ENCODE results near the gene CTU2.
A peak's percentile ranks its signal among the peaks of the same experiment; 100 is the strongest.

The CTU2 gene

DNA sequence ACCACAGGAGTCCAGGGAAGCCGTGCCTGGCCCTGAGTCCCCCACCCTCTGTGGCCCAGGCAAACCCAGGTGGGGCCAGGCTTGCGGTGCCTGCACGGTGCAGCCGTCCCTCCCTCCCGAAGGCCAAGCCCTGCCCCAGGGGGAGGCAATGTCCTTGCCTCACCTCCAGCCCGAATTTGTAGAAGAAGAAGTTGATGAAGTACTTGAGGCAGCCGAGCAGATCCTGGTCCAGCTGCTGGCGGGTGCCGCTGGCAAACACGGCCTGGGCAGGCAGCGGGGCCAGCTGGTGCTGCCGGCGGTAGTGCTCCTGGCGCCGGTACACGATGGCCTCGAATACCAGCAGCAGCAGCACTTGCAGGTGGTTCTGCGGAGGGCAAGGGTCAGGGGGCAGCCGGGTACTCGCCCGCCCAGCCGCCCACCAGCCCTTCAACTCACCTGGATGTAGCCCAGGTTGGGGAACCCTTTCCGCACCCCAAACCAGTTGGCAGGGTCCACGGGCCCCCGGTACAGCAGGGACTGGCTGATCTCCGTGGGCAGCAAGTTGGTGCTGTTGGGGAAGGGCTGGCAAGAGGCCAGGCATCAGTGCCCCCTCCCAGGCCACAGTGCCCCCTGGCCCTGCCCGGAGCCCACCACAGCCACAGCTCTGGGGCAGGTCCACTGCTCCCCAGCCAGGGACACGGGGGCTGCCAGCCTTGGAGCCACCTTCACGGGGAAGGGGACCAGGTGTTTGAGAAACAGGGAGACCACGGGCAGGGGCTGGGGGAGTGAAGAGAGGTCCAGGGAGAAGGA, 26.1 kb downstream of the CTU2 start:
- DNase-seq, result no peak

- no peak for DNase-seq
Measured at GRCh38 chr16:88732961-88733294, 26.6 kb downstream of the CTU2 start.

DNA sequence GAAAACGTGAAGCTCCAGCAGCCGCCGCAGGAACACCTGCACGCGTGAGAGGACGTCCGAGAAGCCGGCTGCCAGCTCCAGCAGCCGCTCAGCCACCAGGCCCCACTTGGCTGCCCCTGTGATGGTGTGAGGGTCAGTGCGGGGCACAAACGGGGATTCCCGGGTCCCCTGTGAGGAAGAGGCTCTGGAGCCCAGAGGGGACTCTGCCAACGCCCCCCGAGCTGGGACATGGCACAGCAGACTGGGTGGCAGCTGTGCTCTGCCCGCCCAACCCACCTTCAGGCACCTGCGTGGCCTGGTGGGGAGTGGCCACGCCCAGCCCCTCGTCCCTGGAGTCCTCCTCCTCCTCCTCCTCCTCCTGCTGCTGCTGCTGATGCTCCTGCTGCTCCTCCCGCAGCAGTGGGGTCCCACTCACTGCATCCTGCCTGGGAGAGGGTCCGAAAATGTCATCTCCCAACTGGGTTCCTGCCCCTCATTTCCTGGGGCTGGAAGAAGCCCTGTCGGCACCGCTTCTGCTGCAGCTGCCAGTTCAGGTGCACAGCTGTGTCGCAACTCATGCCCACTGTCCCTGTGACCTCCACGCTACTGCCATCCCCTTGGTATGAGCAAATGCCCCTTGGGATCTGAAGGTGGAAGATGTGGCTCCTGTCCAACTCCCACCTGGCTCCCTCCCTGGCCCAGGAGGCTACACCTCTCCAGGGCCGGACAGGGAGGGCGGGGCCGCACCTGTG, 27.5 kb downstream of the CTU2 start:
- DNase-seq, result no peak

DNA sequence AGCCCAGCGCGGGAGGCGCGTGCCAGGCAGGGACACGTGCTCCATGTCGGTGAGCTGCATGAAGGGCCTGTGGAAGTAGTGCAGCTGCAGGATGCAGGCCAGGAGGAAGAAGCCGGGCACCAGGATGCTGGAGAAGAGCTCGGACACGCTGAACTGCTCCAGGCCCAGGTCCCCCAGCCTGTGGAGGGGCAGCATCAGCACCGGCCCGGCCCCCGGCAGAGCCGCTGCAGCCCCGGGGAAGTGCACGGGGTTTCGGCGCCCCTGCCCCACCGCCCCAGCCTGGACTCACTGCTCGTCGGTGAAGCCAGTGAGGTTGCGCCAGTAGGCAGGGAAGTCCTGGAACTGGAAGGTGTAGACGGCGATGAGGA, 28.0 kb downstream of the CTU2 start:
- no peak for DNase-seq

GRCh38 chr16:88735121-88735520, 28.8 kb downstream of the CTU2 start:
- DNase-seq, result no peak

- DNase-seq, result no peak
Measured at GRCh38 chr16:88735616-88736015, 29.3 kb downstream of the CTU2 start.

GRCh38 chr16:88736088-88736487, 29.8 kb downstream of the CTU2 start:
- no peak for DNase-seq

GRCh38 chr16:88736496-88736895, 30.2 kb downstream of the CTU2 start:
- no peak for DNase-seq

DNA sequence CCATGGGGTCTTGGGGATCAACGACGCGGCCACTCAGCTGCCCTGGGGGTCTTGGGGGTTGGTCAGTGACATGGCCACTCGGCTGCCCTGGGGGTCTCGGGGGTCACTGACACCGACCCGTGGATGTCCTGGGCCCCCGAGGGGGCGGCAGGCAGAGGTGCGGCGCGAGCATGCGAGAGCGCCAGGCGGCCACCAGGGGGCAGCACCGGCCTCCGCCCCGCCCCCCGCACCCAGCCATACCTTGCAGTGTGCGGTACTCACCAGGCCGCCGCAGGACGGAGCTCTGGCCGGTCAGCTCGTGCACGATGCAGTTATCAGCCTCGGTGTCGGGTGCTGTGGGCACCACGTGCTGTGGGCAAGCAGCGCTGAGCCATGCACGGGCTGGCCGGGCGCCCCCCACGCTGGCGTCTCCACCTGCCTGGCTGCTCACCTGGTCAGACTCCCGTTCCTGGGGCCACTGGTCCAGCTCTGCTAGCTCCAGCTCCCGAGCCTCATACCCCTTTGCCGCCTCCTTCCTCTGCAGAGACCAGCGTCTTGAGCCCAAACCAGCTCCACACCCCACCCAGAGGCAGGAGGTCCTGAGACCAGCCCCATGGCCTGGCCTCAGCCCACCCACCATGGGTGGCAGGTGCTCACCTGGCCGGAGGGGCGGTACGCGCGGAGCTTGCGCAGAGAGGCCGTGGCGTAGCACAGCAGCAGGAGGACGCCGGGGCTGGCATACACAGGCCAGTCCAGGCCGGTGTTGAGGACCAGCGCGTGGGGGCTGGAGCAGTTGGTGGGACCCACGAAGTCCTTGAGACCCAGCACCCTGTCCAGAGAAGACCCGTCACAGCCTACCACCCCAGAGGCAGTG, 31.2 kb downstream of the CTU2 start:
- DNase-seq, result peak; percentile 80

- no peak for DNase-seq
Measured at GRCh38 chr16:88738151-88739084, 32.1 kb downstream of the CTU2 start.

GRCh38 chr16:88739139-88739976, 33.1 kb downstream of the CTU2 start:
- no peak for DNase-seq

- no peak for DNase-seq
Measured at GRCh38 chr16:88739977-88740726, 33.8 kb downstream of the CTU2 start.

DNA sequence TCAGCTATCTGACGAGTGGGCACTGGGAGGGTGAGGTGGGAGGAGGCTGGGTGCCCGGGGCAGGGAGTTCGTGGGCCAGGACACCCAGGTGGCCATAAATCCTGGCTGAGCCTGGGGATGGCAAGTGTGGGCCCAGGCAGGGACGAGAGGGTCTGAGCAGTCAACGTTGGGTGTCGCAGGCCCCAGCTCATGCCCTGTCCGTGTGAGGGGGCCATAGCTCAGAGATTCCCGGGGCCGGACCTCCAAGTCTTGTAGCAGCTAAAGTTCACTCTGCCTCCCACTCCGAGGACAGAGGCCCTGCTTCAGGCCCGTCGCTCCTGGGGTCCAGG, 34.4 kb downstream of the CTU2 start:
- DNase-seq, result no peak

DNA sequence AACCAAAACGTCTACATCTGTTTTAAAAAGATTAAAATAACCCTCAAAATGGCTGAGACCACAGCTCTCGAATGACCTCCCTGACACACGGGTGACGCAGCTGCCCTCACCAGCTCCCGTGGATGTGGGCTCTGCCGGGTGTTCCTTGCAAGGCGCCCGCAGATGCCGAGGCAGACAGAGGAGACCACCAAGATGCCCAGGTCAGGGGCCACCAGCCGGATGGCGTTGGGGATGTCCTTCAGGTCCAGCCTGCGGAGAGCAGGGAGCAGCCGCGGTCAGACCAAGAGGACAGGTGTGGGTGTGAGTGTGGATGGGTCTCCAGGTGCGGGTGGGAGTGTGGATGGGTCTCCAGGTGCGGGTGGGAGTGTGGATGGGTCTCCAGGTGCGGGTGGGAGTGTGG, 35.1 kb downstream of the CTU2 start:
- no peak for DNase-seq

DNA sequence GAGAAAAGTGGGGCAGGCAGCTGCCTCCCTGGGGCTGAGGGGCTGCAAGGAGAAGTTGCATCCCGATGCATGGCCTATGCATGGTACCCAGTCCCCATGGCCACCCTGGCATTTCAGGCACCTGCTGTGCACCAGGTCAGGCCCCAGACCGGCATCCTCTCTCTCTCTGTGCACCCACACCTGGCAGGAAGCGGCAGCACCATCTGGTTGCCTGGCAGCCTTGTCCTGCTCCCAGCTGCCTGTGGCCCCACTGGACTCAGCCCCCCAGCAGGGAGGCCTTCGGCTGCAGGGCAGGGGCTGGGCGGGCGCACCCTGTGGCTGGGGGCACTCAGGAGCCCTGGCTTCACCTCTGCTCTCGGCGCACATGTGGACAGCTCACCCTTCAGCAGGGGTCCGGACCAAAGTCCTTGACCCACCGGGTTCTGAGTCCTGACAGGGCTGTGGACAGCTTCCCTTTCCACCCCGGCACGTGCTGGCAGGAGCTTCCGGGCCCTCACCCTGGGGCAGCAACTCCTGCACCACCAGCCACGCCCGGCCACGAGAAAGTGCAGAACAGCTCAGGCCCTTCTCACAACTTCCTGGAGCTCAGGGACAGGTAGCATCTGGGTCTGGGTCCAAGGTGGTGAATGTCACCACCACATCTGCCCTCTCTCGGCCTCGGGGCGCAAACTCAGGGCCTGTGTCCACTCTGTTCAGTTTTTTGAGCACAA, 36.7 kb downstream of the CTU2 start:
- DNase-seq, result no peak

DNA sequence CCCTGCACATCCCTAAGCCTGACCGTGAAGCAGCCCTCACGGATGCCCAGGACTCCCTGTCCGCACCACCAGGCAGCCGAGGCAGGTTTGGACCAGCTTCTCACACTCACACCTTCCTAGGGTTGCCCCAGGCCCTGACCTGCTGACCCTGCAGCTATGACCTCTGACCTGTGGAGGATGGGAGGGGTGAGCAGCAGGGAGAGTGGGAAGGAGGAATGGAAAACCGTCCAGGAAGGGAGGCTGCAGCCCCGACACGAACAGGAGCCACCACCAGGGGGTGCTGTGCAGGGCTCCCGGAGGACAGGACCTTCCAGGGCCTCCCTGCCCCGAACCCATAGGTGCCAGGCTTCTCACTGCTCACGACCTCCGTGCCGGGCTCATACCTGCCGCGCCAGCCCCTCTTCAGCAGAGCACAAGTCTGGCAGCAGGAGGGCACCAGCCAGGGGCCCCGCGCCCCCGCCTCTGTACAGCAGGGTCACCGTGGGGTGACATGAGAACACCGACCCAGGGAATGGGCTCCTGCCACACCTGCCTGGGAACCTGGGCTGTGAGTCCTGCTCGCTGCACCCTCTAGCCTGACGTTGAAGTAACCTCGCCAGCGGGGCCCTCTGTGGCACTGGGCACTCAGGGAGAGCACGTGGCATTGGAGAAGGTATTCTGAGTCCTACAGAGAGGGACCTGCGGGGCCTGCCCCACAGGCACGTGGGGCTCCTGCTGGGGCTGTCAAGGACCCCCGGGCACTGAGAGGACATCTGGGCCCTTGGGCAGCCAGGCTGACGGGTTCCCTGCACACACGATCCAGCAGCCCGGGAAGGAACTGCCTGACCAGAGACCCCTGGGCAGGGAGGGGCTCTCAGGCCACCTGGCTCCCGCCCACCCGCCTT, 37.6 kb downstream of the CTU2 start:
- DNase-seq, result peak; percentile 73

- DNase-seq, result no peak
Measured at GRCh38 chr16:88744577-88745521, 38.5 kb downstream of the CTU2 start.

DNA sequence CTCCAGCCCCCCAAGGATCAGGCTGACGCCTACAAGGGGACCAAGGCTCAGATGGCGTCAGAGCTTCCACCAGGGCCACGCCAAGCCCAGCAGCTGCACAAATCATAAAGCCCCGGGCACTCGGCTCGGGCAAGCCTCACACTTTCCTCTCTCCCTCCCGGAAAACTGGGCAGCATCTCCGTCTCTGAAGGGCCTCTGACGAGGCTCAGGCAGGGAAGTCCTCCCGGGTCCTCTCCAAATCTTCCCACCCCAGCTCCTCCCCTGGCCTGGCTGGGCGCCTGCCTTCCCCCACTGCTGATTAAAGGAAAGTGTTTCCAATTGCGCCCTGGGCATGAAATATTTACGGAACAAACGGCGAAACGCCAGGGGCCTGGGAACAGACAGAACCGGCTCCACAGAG, 40.2 kb downstream of the CTU2 start:
- DNase-seq, result no peak

All from activated gamma-delta T cell treated with Interleukin-2 at 50 U/mL for 16 hours (primary cell).